ENCODE measurements around the gene RSPH10B2.
A peak's percentile ranks its signal among the peaks of the same experiment; 100 is the strongest.
"Not testable (repeated sequence)": the region's sequence is repeated elsewhere in the genome, so short reads cannot be mapped to it uniquely, and the experiment has no call there.

RSPH10B2 gene

GRCh38 chr7:6753964-6754363 lies at the start of gene RSPH10B2:
TSS of gene RSPH10B2 (plus strand) at chr7:6754103. CDS start at chr7:6757678, 3,575 bp downstream.
- H3K9me3 ChIP-seq (ENCODE audit: low read length); H3K4me1 ChIP-seq (ENCODE audit: insufficient read depth, low read length, severe bottlenecking); H4K20me1 ChIP-seq (ENCODE audit: insufficient read depth, low read length); H3K27ac ChIP-seq (ENCODE audit: low read depth, low read length, poor library complexity, severe bottlenecking); H3F3A ChIP-seq (ENCODE audit: insufficient read depth, low read length); H3K79me2 ChIP-seq (ENCODE audit: insufficient read depth, low read length); H3K27me3 ChIP-seq (ENCODE audit: insufficient read depth, low read length); H2AFZ ChIP-seq (ENCODE audit: low read length); H3K4me3 ChIP-seq (ENCODE audit: low read depth, low read length, poor library complexity, severe bottlenecking); H3K36me3 ChIP-seq (ENCODE audit: insufficient read depth, low read length); H3K9me2 ChIP-seq (ENCODE audit: low read depth, low read length); H3K9ac ChIP-seq (ENCODE audit: low read length); H3K4me2 ChIP-seq (ENCODE audit: low read length): not testable (repeated sequence)

GRCh38 chr7:6705959-6706665 lies 47.8 kb upstream of the RSPH10B2 start:
- H3K9me3 ChIP-seq (ENCODE audit: low read length), result peaks cover 19% of the 10 kb centered on the region
- peaks cover 16% of the 10 kb centered on the region for H3K4me1 ChIP-seq (ENCODE audit: insufficient read depth, low read length, severe bottlenecking)
- H2AFZ ChIP-seq (ENCODE audit: low read length), result no peak overlapping the region
- peak overlapping the region; percentile 94 for H3K4me3 ChIP-seq (ENCODE audit: low read depth, low read length, poor library complexity, severe bottlenecking)
- peaks cover 25% of the 10 kb centered on the region for H3K79me2 ChIP-seq (ENCODE audit: insufficient read depth, low read length)
- H3K27ac ChIP-seq (ENCODE audit: low read depth, low read length, poor library complexity, severe bottlenecking), result no peak overlapping the region
- H3K4me2 ChIP-seq (ENCODE audit: low read length), result peak overlapping the region; percentile 100
- no peaks in the 10 kb centered on the region for H3F3A ChIP-seq (ENCODE audit: insufficient read depth, low read length)
- no peaks in the 10 kb centered on the region for H4K20me1 ChIP-seq (ENCODE audit: insufficient read depth, low read length)
- peak overlapping the region; percentile 93 for H3K9ac ChIP-seq (ENCODE audit: low read length)
- H3K27me3 ChIP-seq (ENCODE audit: insufficient read depth, low read length), result no peaks in the 10 kb centered on the region; the same call in 1 of the 2 replicates
- peaks cover 39% of the 10 kb centered on the region for H3K36me3 ChIP-seq (ENCODE audit: insufficient read depth, low read length)
- H3K9me2 ChIP-seq (ENCODE audit: low read depth, low read length), result no peaks in the 10 kb centered on the region
- TF ChIP-seq EZH2 (IDR thresholded peaks at IDR 0.05; ENCODE audit: borderline replicate concordance, low read length) (no peak), CTCF (IDR thresholded peaks at IDR 0.05; ENCODE audit: low read length) (no peak)

GRCh38 chr7:6706666-6707407 lies 47.1 kb upstream of the RSPH10B2 start, which contains the start of gene ZNF12:
TSS of gene ZNF12 (minus strand) at chr7:6706947. CDS start at chr7:6705173, 1,774 bp downstream.
- H3K79me2 ChIP-seq (ENCODE audit: insufficient read depth, low read length), result peaks cover 25% of the 10 kb centered on the region
- no peaks in the 10 kb centered on the region for H4K20me1 ChIP-seq (ENCODE audit: insufficient read depth, low read length)
- peak within 1 kb of the TSS; percentile 100 for H3K4me2 ChIP-seq (ENCODE audit: low read length)
- peak within 1 kb of the TSS; percentile 93 for H3K9ac ChIP-seq (ENCODE audit: low read length)
- TF ChIP-seq EZH2 (IDR thresholded peaks at IDR 0.05; ENCODE audit: borderline replicate concordance, low read length), result no peak
- no peak for TF ChIP-seq CTCF (IDR thresholded peaks at IDR 0.05; ENCODE audit: low read length)
- H3K27me3 ChIP-seq (ENCODE audit: insufficient read depth, low read length), result no peaks in the 10 kb centered on the region; the same call in 1 of the 2 replicates
- H3F3A ChIP-seq (ENCODE audit: insufficient read depth, low read length), result no peaks in the 10 kb centered on the region
- peak within 1 kb of the TSS; percentile 94 for H3K4me3 ChIP-seq (ENCODE audit: low read depth, low read length, poor library complexity, severe bottlenecking)
- peaks cover 31% of the 10 kb centered on the region for H3K36me3 ChIP-seq (ENCODE audit: insufficient read depth, low read length)
- H3K9me3 ChIP-seq (ENCODE audit: low read length), result peaks cover 15% of the 10 kb centered on the region
- H3K27ac ChIP-seq (ENCODE audit: low read depth, low read length, poor library complexity, severe bottlenecking), result peak within 1 kb of the TSS; percentile 53
- H3K4me1 ChIP-seq (ENCODE audit: insufficient read depth, low read length, severe bottlenecking), result peaks cover 16% of the 10 kb centered on the region
- no peaks in the 10 kb centered on the region for H3K9me2 ChIP-seq (ENCODE audit: low read depth, low read length)
- peak within 1 kb of the TSS; percentile 68; the same call in 1 of the 2 replicates for H2AFZ ChIP-seq (ENCODE audit: low read length)

Data from OCI-LY1 (cell line).